B cell (primary cell): Measurements from ENCODE around the gene KRTAP26-1.

Experiments used
- CTCF ChIP-seq: fragments of 200-600 bp; IDR thresholded peaks from one replicate; pipeline ENCODE4 v1.8.0; 2022; ENCODE audit warnings: antibody characterized with exemption, mild to moderate bottlenecking
- EZH2 ChIP-seq: IDR thresholded peaks from 2 replicates; pipeline ENCODE4 v1.6.1; 2012; ENCODE audit warnings: borderline replicate concordance, low read depth, mild to moderate bottlenecking, moderate library complexity, low read length; ENCODE audit not compliant: insufficient read depth, poor library complexity, severe bottlenecking

DNA sequence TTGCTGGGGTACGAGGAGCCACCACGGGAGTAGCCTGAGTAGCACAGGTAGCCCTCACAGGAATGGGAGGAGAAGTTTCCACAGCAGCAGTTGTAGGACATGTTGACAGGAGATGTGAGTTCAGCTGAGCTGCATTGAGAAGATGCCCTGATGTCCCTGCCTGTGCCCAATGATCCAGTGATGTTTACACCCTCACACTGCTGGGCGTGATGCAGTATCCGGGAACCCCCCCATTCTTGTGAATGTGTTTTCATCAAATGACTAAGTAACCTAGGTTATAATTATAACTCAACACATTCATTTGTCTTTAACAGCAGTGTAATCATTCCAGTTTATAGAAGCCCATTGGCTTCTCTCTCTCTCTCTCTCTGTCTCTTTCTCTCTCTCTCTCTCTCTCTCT lies 28.4 kb upstream of the KRTAP26-1 start, which contains the start of gene KRTAP23-1:
- TF ChIP-seq CTCF (no peak), EZH2 (no peak)
